Measurements from ENCODE around the gene PIK3C2B. TPM values are rescaled to one million over a fixed set of nuclear protein-coding genes. Genes with fewer than 3 reads are reported as not detected.
A peak's percentile ranks its signal among the peaks of the same experiment; 100 is the strongest.

Gene PIK3C2B
- polyA plus RNA-seq, 1 donor (not counting 4 experiments of a cell fraction or from before 2014, with no cell fraction given) = 5.4 TPM

DNA sequence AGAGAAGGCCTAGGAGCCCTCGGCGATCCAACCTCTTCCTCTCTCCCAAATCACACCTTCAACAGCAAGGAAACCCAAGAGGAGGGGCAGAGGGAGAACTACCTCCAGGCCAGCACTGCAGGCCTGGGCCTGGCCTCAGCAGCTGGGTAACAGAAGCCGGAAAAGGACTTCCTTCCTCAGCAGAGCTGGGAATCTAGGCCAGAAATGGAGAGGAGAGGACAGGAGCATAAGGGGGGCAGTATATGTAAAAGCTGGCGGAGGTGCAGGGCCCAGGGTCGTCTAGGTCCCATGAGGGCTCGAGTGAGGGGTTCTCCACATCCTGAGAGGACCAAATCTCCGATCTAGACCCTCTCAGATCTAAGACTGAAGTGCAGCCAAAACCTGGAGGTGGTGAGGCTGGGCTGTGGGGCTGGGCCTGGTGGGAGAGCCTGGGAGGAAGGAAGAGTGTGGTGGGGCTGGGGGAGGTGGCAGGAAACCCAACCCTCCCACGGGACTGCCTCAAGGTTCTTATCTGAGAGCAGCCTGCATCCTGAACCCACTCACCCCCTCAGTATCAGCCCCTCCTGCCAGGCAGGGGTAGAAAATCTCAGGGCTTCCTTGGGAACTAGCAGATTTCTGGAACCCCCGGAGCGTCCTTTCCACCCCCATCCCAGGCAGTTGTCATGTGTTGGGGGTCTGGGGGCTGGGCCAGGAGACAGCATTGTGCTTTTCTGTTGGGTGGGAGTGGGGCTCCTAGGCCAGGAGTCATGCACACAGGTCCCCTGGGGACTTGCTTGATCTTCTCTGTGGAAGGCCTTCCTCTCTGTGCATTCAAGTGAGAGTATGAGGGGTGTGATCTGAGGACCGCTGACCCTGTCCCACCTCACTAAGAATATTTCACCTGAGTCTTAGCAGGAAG lies 33.0 kb downstream of the PIK3C2B start:
- peaks cover 3 to 8% of the 10 kb centered on the region in 2 experiments for H3K36me3 ChIP-seq (ENCODE audit: control insufficient read depth in 2 of 2, extremely low read depth in 1 of 2, insufficient read depth in 2 of 2, low read length in 2 of 2)
- no peak for DNase-seq (ENCODE audit: low read depth, low spot score)
- no peaks in the 10 kb centered on the region for H3K79me2 ChIP-seq (ENCODE audit: control insufficient read depth, insufficient read depth, low read length)
- no peaks in the 10 kb centered on the region for H3K9me1 ChIP-seq (ENCODE audit: control insufficient read depth, extremely low read depth, insufficient read depth, low read length)
- H3K9ac ChIP-seq (ENCODE audit: control insufficient read depth, extremely low read depth, insufficient read depth, low read length) = peak overlapping the region; percentile 54
- no peak for FAIRE-seq
- no peaks in the 10 kb centered on the region for H4K20me1 ChIP-seq (ENCODE audit: control insufficient read depth, extremely low read depth, insufficient read depth, low read length)
- peak overlapping the region; percentile 8 for H3K4me2 ChIP-seq (ENCODE audit: control insufficient read depth, extremely low read depth, insufficient read depth, low read depth, low read length)
- H3K4me1 ChIP-seq (ENCODE audit: control insufficient read depth, extremely low read depth, insufficient read depth, low read length) = peaks cover 9% of the 10 kb centered on the region
- no peak for TF ChIP-seq EZH2 (IDR thresholded peaks at IDR 0.05; ENCODE audit: low read length)
- TF ChIP-seq, protein P1, sequence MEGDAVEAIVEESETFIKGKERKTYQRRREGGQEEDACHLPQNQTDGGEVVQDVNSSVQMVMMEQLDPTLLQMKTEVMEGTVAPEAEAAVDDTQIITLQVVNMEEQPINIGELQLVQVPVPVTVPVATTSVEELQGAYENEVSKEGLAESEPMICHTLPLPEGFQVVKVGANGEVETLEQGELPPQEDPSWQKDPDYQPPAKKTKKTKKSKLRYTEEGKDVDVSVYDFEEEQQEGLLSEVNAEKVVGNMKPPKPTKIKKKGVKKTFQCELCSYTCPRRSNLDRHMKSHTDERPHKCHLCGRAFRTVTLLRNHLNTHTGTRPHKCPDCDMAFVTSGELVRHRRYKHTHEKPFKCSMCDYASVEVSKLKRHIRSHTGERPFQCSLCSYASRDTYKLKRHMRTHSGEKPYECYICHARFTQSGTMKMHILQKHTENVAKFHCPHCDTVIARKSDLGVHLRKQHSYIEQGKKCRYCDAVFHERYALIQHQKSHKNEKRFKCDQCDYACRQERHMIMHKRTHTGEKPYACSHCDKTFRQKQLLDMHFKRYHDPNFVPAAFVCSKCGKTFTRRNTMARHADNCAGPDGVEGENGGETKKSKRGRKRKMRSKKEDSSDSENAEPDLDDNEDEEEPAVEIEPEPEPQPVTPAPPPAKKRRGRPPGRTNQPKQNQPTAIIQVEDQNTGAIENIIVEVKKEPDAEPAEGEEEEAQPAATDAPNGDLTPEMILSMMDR (optimal IDR thresholded peaks at IDR 0.05 in 1 of 3, IDR thresholded peaks at IDR 0.05 in 1 of 3, conservative IDR thresholded peaks at IDR 0.05 in 1 of 3; ENCODE audit: extremely low read depth in 1 of 3, insufficient read depth in 2 of 3, low read length in 3 of 3) = no peak
- no peak overlapping the region for H3K27ac ChIP-seq (ENCODE audit: control insufficient read depth, insufficient read depth, low read length)
- dilution Hi-C loops (cut with MboI; ENCODE audit: extremely low pct_ligation_motif_present, low sequenced_read_pairs) = no loop called here
- H3K9me3 ChIP-seq (ENCODE audit: control insufficient read depth, low read depth, low read length) = no peaks in the 10 kb centered on the region
- no peaks in the 10 kb centered on the region for H3K27me3 ChIP-seq (ENCODE audit: control insufficient read depth, extremely low read depth, insufficient read depth, low read length)
- no peak overlapping the region for H3K4me3 ChIP-seq (ENCODE audit: control insufficient read depth in 2 of 3, extremely low read depth in 1 of 3, insufficient read depth in 2 of 3, low read depth in 1 of 3, low read length in 3 of 3)
- H2AFZ ChIP-seq (ENCODE audit: control insufficient read depth, low read length) = peak overlapping the region; percentile 93

DNA sequence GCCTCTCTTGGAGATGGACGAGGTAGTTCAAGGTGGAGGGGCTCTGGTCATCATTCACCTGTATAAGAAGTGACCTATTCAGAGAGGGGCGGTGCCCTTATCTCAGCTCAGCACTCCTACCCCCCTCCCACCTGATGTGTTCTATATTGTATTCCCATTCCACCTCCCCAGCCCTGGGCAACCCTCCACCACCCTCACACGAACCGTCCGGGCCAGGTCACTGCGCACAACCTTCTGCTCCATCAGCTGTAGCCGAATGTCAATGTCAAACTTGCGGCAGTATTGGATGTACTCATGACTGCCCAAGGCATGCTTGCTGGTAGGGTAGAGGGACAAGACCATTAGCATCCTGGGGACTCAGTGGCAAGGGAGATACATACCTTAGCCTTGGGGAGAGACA lies 34.3 kb downstream of the PIK3C2B start:
- peaks cover 2 to 8% of the 10 kb centered on the region in 2 experiments for H3K36me3 ChIP-seq (ENCODE audit: control insufficient read depth in 2 of 2, extremely low read depth in 1 of 2, insufficient read depth in 2 of 2, low read length in 2 of 2)
- no peak overlapping the region for H2AFZ ChIP-seq (ENCODE audit: control insufficient read depth, low read length)
- no peaks in the 10 kb centered on the region for H4K20me1 ChIP-seq (ENCODE audit: control insufficient read depth, extremely low read depth, insufficient read depth, low read length)
- H3K79me2 ChIP-seq (ENCODE audit: control insufficient read depth, insufficient read depth, low read length) = no peaks in the 10 kb centered on the region
- H3K9me3 ChIP-seq (ENCODE audit: control insufficient read depth, low read depth, low read length) = no peaks in the 10 kb centered on the region
- DNase-seq (ENCODE audit: low read depth, low spot score) (no peak), FAIRE-seq (no peak)
- H3K27me3 ChIP-seq (ENCODE audit: control insufficient read depth, extremely low read depth, insufficient read depth, low read length) = no peaks in the 10 kb centered on the region
- H3K9me1 ChIP-seq (ENCODE audit: control insufficient read depth, extremely low read depth, insufficient read depth, low read length) = no peaks in the 10 kb centered on the region
- dilution Hi-C loops (cut with MboI; ENCODE audit: extremely low pct_ligation_motif_present, low sequenced_read_pairs) = no loop called here
- no peak overlapping the region for H3K9ac ChIP-seq (ENCODE audit: control insufficient read depth, extremely low read depth, insufficient read depth, low read length)
- no peak overlapping the region for H3K4me3 ChIP-seq (ENCODE audit: control insufficient read depth in 2 of 3, extremely low read depth in 1 of 3, insufficient read depth in 2 of 3, low read depth in 1 of 3, low read length in 3 of 3)
- no peak overlapping the region for H3K4me2 ChIP-seq (ENCODE audit: control insufficient read depth, extremely low read depth, insufficient read depth, low read depth, low read length)
- H3K27ac ChIP-seq (ENCODE audit: control insufficient read depth, insufficient read depth, low read length) = no peak overlapping the region
- H3K4me1 ChIP-seq (ENCODE audit: control insufficient read depth, extremely low read depth, insufficient read depth, low read length) = peaks cover 9% of the 10 kb centered on the region
- TF ChIP-seq, protein P1 (optimal IDR thresholded peaks at IDR 0.05 in 1 of 3, IDR thresholded peaks at IDR 0.05 in 1 of 3, conservative IDR thresholded peaks at IDR 0.05 in 1 of 3; ENCODE audit: extremely low read depth in 1 of 3, insufficient read depth in 2 of 3, low read length in 3 of 3) = no peak
- no peak for TF ChIP-seq EZH2 (IDR thresholded peaks at IDR 0.05; ENCODE audit: low read length)

Measured in keratinocyte (primary cell).